HL-60 (cell line): Measurements from ENCODE around the gene MAPK10.

Source experiments
- DNase-seq, 2 experiments: peaks; one replicate each; pipeline ENCODE4 v3.0.0-alpha.2; 2010 to 2020; ENCODE audit warnings: low read depth in 1 of 2, low spot score in 1 of 2
- H3K27ac ChIP-seq: fragments of 250-450 bp; sonication (Bioruptor Pico); replicated peaks from 2 replicates; pipeline ENCODE4 v1.5.1; 2020; ENCODE audit warnings: mild to moderate bottlenecking, moderate library complexity
- H3K27me3 ChIP-seq: fragments of 250-450 bp; sonication (Bioruptor Pico); 2 replicates; pipeline ENCODE4 v1.5.1; 2021; ENCODE audit warnings: mild to moderate bottlenecking, moderate library complexity; ENCODE audit not compliant: insufficient read depth, poor library complexity, severe bottlenecking
- H3K4me3 ChIP-seq: replicated peaks from 2 replicates; pipeline ENCODE4 v1.5.1; 2011; ENCODE audit warnings: mild to moderate bottlenecking, control low read depth, low read length; ENCODE audit not compliant: insufficient read depth
- CTCF ChIP-seq: IDR thresholded peaks from one replicate; pipeline ENCODE4 v1.5.1; 2011; ENCODE audit warnings: low read length, control low read depth, inconsistent platforms; ENCODE audit not compliant: insufficient read depth
- GABPA ChIP-seq: IDR thresholded peaks from 2 replicates; pipeline ENCODE4 v1.6.1; 2012; ENCODE audit warnings: low read depth
- POLR2AphosphoS5 ChIP-seq: IDR thresholded peaks from 2 replicates; pipeline ENCODE4 v1.6.1; 2012; ENCODE audit warnings: low read depth
- REST ChIP-seq: IDR thresholded peaks from 2 replicates; pipeline ENCODE4 v1.6.1; 2012; ENCODE audit warnings: low read depth; ENCODE audit not compliant: insufficient replicate concordance
- SPI1 ChIP-seq: IDR thresholded peaks from 2 replicates; pipeline ENCODE4 v1.6.1; 2012; ENCODE audit warnings: low read depth, mild to moderate bottlenecking, borderline replicate concordance

The MAPK10 gene

GRCh38 chr4:86184216-86184900, 175.5 kb downstream of the MAPK10 start:
- H3K27ac ChIP-seq: no peak overlapping the region
- no peak overlapping the region for H3K4me3 ChIP-seq
- no peak for DNase-seq

GRCh38 chr4:86181585-86181984, 178.3 kb downstream of the MAPK10 start:
- no peak overlapping the region for H3K4me3 ChIP-seq
- TF ChIP-seq SPI1 (no peak), GABPA (no peak), POLR2AphosphoS5 (no peak), REST (no peak), CTCF (no peak)
- no peak for DNase-seq
- H3K27me3 ChIP-seq: no peaks in the 10 kb centered on the region
- H3K27ac ChIP-seq: no peak overlapping the region

More at GRCh38 chr4:86184216-86184900, 175.5 kb downstream of the MAPK10 start:
- H3K27me3 ChIP-seq: no peaks in the 10 kb centered on the region
- no peak for TF ChIP-seq SPI1
- TF ChIP-seq GABPA: no peak
- no peak for TF ChIP-seq REST
- TF ChIP-seq CTCF: no peak
- TF ChIP-seq POLR2AphosphoS5: no peak

GRCh38 chr4:86178211-86178610, 181.6 kb downstream of the MAPK10 start:
- DNase-seq: no peak
- Histone ChIP-seq H3K4me3 (no peak overlapping the region), H3K27me3 (no peaks in the 10 kb centered on the region), H3K27ac (no peak overlapping the region)
- TF ChIP-seq CTCF: no peak
- no peak for TF ChIP-seq SPI1
- no peak for TF ChIP-seq POLR2AphosphoS5
- TF ChIP-seq REST: no peak
- no peak for TF ChIP-seq GABPA
